ENCODE results near the gene KIAA0319L. TPM values are rescaled to one million over a fixed set of nuclear protein-coding genes. Genes with fewer than 3 reads are reported as not detected.
"Not testable (repeated sequence)": the region's sequence is repeated elsewhere in the genome, so short reads cannot be mapped to it uniquely, and the experiment has no call there.

Gene KIAA0319L
- total RNA-seq = 28.2 TPM

DNA sequence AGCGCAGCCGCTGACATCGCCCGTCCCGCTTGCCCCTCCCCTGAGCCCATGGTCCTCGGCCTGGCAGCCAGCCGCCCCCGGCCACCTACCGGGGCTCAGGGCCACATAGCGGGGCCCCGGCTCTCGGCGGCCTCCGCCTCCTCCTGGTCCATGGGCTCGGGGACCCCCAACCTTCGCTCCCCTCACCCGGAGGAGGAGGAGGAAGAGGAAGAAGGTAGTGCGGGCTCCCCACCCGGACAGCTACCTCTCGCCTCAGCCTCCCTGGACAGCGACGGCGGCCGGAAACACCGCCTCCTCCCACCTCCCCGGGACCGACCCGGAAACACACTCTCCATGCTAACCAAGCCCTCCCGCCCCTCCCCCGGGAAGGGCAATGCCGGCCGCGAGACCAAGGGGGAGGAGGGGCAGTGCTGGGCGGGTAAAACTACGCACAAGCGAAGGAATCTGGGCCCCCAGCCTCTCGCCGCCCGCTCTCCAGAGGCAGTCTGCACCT is at the start of gene KIAA0319L:
Gene KIAA0319L, minus strand, starts transcription at position 286 of the 493 bp plus-strand sequence. CDS start 2,912 bp downstream, outside the sequence.
- ATAC-seq = peak; percentile 69

DNA sequence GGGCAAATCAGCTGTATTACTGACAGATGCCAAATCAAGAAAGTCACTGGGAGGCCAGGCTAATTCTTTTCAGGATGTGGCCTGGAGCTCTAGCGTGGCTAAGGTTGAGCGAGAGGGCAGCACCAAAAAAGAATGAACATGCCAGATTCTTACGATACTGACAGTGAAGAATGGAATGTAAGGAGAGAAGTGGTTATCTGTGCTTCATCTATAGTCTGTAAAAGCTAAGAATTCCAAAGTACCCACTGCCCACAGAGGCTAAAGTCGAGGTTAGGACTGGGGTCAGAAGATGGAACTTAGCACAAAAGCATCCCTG is 48.6 kb upstream of the KIAA0319L start:
- no peak for ATAC-seq

DNA sequence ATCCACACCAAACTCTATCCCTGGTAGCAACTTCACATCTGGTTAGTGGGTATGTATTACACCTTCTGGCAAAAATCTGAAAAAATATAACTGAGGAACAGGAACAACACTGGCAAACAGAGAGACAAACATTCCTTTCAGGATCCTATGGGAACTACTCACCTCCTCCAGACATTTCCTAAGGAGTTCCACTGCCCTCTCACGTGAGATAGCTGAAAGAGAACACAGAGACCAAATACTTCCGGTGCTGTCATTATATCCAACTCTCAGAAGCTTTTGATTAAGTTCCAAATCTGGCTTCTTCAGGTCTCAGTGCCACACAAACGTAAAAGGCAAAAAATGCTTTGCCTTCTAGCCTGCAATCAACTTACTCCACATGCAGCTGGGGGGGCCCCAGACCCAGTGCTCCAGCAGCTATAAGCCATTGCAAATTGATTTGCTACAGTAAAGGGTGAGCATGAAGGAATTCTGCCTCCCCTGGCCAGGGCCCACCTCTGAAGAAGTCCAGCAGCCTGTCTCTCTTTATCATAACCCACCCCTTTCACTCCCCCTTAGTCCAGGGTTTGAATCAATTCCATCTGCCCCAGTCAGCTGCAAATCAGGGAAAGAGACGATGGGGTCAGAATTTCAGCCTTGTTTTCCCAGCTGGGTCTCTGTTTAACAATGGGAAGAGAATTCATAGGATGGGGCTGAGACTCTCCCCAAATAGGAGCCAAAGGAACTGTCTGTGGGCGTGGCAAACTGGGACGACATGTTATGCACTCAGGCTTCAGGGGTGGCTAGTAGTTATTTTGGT is 48.1 kb upstream of the KIAA0319L start:
- no peak for ATAC-seq

DNA sequence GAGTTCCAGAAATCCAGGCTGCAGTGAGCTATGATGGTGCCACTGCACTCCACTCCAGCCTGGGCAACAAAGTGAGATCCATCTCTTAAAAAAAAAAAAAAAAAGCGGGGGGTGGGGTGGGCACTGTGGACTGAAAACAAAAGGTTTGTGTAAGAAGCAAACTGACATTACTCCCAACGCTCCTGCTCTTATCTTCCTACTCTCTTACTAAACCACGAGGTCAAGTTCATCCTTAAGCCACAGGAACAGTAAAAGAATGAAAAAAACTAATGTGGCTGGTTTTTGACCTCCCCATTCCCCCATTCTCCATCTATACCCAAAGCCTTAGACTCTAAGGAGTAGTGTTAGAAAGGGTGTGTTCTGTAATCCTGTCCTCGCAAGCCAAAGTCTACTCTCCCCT is 46.7 kb upstream of the KIAA0319L start:
- no peak for ATAC-seq

DNA sequence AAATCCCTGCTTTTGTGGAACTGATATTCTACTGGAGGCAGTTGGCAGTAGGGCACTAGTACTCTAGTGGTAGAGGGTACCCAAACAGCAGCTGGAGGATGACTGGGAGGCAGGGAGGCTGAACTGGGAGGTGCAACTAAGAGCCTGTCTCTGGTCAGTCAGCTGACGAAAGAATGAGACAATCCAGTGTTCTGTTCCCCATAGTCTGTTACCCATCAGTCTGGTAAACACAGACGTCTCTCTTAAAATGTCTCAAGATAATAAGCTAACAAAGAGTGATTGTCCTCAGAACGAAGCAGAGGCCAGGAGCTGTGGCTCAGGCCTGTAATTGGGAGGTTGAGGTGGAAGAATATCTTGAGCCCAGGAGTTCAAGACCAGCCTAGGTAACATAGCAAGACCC is 46.3 kb upstream of the KIAA0319L start:
- no peak for ATAC-seq

DNA sequence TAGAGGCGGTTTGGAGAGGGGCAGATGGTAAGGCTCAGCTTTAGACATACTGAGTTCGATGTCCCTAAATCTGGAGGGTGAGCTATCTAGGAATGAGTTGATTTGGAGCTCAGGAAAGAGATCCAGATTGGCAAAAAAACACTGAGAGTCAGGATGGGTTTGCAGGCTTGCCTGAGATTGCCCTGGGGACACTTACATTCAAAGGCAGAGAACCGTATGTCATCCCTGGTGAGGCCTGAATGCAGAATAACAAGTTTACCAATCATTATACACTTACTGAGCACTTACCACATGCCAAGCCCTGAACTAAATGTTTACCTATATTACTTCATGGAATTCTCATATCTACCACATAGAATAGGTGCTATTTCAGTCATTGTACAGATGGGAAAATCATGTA is 43.4 kb upstream of the KIAA0319L start:
- no peak for ATAC-seq

DNA sequence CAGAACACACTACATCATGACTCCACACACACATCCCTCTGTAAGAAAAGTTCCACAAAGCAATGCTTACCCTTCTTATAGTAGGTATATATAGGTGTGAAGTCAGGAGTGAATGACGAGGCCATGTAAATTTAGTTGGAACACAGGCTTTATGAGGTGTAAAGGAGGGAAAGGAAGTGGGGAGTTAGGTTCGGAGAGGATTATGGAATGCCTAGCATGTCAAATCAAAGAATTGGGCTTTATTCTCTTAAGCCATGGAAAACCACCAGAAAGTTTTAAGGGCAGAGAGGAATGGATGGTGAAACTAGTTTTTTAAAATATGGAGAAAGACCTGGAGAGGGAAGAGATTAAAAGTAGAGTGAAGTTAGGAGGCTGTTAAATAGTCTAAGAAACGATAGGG is 42.2 kb upstream of the KIAA0319L start:
- ATAC-seq = no peak

DNA sequence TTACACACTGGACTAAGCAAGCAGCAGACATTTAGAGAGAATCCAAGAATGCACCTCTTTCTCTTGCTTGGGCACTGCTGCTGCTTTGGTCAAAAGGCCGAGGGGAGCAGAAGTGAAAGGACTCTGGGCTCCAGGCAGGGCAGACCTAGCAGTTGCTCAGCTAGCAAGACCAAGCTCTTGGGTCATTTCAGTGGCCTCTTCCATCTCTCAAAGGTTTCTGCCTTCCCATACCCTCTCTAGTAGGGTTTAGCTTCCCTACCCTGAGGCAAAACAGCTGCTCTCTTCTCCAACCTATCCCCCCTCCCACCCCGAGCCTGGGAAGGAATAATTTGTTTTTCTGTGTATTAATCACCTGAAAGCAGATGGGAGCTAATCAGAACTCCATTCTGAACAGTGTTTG is 41.7 kb upstream of the KIAA0319L start:
- ATAC-seq = no peak

DNA sequence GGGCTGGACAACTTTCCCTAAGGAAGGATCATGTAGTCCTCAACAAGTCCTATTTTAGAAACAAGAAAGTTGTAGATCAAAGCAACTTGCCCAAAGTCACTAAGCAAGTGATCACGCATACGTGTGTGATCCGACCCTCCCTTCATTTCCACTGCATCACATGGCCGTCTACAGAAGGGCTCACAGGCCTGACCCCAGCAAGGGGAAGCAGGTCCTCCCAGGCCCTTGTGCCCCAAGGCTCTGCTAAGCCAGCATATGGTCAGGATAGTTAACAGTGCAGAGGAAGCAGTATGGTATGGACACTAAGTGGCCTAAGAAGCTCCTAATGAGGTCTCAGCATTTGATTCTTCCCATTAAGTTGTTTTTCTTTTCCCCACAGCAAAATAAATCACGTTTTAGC is 40.7 kb upstream of the KIAA0319L start:
- ATAC-seq = no peak

DNA sequence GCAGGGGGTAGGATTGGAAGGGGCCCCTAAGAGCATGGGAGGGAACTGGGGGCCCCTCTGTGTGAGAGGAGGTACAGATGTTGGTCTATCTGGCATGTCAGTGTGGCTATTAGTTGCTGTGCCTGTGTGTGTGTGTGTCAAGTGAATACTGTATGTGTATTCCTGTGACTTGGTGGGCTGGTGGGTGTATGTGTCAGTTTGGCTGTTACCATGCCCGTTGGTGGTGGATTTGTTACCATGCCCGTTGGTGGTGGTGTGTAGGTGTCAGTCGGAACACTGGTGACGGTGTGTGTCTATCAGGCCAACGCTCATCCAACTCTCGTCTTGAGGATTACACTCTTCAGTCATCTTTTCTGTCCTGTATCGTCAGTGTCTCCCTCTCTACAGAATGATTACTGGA is 38.5 kb upstream of the KIAA0319L start:
- ATAC-seq = no peak

DNA sequence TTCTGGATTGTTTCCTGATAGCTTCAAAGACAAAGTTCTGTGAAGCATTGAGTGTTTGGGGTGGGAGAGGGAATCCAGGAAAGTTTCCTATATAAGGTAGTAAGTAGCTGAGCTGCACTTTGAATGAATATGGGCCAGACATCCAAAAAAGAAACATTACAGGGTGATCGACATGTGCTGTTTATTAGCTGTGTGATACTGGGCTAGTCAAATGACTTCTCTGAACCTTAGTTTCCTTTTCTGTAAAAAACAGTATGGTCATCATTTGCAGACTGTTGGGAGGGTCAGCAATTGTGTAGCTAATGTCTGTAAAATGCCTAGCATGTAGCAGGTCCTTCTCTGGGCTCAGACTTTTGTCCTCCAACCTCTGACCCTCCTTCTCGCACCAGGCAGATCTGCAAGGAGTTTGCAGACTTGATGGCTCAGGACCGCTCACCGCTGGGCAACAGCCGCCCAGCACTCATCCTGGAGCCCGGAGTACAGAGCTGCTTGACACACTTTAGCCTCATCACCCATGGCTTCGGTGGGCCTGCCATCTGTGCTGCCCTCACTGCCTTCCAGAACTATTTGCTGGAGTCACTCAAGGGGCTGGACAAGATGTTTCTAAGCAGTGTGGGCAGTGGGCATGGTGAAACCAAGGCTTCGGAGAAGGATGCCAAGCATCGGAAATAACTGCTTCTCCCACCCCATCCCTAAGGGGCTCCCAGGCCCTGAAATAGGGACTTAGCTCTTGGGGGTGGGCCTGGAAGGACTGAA is 37.0 kb upstream of the KIAA0319L start:
- no peak for ATAC-seq

DNA sequence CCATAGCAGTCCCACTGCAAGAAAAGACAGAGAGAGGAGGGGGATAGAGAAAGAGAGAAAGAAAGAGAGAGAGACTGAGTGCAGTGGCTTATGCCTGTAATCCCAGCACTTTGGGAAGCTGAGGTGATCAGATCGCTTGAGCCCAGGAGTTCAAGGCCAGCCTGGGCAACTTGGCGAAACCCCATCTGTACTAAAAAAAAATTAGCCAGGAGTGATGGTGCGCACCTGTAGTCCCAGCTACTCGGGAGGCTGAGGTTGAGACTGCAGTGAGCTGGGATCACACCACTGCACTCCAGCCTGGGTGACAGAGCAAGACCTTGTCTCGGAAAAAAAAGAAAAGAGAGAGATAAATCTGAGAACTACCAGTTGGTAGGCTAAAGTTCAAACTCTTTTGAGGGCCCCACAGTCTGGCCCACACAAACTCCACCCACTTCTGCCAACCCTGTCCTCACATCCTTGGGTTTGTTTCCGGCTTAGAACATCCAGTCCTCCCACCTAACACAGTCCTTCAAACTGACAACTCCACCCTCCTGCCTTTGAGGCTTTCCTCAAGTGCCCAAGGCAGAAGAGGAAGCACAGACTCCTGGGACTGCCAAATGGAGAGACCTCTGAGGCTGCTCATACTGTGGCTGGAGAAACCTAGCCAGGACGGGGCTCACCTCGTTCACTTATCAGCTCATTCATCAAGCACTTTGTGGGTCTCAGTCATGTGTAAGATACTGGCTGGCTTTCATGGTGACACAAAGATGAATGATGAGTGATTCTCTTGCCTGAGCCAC is 36.0 kb upstream of the KIAA0319L start:
- peak; percentile 22 for ATAC-seq

DNA sequence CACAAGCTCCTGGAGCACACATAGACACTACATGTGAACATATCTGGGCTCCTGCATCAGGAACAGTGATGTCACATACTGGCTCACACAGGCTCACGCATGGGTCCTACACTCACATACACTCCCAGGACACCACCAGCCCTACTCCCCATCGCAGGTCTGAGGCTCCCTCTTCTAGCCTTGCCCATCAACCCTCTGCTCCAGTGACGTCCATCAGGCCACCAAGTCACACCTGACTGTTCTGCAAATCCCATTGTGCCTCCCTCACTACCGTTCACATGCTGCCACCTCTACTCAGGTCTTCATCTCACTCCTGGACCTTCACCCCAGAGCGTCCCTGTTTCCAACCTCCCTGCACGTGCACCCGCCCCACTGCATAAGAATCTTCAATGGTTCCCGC is 34.0 kb upstream of the KIAA0319L start:
- ATAC-seq = no peak

DNA sequence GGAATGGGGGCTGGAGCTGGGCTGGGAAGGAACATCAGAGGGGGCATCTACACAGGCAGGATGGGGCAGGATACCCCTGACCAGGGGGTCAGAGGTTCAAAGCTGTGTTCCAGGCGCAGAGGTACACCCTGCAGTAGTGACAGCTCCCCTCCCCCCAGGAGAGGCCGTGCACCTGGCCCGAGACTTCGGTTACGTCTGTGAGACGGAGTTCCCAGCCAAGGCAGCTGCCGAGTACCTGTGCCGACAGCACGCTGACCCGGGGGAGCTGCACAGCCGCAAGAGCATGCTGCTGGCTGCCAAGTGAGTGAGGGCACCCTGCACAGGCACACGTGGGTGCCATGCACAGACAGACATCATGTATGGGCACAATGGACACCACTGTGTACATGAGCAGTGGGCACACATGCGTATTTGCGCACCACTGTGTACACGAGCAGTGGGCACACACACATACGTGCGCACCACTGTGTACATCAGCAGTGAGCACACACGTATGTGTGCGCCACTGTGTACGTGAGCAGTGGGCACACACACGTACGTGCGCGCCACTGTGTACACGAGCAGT is 33.4 kb upstream of the KIAA0319L start:
- no peak for ATAC-seq

DNA sequence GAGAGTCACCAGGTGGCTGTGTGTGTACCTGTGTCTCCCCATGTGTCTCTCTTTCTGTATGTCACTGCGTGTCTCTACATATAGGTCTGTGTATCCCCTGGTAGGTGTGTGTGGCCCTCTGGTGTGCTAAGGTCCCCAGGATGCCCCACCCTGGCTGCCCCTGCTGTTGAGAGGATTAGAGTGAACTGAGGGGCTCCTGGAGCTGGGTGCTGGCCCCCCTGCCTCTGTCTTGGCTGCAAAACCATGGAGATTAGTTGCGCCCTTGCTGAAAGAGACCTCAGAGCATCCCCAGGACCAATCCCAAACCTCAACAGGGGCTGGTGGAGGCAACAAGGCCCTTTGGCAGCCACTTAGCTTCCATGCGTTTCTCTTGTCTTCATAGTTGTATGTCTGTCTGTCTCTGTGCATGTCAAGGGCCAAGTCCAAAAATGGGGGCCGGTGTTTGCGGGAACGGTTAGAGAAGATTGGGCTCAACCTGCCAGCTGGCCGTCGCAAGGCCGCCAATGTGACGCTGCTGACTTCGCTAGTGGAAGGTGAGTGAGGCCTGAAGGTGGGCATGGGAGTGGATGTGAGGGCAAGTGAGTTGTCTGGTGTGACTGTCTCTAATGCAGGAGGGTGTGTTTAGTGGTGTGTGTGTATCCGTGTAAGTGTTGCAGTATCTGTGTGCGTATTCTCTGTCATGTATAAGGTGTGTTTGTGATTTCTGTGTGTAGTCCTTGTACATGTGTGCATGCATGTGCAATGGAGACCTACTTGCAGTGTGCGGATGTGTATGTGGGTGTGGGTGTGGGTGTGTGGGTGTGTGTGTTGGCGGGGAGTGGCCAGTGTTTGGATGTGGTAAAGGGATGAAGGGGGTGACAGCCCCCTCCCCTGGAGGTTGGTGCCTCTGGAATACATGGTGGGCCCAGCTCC is 32.6 kb upstream of the KIAA0319L start:
- no peak for ATAC-seq

DNA sequence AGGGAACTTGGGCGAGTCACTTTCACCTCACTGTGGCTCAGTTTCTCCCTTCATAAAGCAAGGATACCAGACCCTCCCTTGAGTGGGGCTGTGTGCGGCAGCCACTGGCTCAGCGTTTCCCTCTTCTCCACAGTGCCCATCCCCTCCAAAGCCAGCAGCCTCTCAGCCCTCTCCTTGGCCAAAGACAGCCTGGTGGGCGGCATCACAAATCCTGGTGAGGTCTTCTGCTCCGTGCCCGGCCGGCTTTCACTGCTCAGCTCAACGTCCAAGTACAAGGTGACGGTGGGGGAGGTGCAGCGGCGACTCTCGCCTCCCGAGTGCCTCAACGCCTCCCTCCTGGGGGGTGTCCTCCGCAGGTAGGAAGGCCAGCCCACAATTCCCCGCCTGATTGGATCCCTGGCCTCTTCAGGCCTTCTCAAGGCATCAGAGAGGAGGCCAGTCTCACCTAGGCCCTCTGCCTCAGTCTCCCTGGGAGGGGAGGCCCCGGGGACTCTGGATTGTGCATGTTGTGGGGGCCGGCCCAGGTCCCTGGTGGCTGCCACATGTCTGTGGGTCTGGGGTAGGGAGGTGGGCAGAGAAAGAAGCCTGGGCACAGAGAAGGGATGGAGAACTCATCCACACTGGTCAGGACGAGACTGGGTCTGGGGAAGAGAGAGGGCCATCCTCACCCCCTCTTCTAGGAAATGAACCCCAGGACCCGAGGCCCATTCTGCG is 31.2 kb upstream of the KIAA0319L start:
- no peak for ATAC-seq

DNA sequence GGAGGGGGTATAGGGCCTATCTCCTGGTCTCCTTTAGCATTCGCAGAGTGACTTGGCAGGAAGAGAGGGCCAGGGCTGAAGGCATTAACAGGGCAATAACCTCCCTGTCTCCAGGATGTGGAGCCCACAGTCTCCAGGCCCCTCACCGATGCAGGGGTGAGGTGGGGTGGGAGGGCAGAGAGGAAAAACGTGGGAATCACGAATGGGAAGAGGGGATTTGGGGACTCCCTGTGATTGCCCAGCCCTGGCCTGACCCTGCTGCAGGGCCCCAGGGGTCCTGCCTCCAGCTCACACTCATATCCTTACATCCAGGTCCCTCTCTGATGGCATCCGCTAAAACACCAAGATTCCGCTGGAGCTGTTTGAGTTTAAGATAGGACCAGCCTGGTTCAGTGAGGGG is 30.5 kb upstream of the KIAA0319L start:
- no peak for ATAC-seq

DNA sequence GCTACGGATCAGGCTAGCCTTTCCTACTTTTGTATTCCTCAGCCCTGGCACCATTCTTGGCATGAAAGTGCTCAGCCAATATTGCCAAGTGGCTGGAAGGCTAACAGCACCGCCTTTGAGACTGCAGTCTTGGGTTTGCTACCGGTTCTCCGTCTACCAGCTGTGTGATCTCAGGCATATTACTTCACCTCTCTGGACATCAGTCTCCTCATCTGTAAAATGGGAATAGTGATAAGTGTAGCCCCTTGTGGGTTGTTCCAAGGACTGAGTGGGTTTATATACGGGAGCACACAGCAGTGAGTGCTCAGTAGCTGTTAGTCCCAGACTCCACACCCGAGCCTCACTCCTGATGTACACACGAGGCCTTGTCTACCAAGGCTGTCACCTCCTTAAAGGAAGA is 29.6 kb upstream of the KIAA0319L start:
- no peak for ATAC-seq

DNA sequence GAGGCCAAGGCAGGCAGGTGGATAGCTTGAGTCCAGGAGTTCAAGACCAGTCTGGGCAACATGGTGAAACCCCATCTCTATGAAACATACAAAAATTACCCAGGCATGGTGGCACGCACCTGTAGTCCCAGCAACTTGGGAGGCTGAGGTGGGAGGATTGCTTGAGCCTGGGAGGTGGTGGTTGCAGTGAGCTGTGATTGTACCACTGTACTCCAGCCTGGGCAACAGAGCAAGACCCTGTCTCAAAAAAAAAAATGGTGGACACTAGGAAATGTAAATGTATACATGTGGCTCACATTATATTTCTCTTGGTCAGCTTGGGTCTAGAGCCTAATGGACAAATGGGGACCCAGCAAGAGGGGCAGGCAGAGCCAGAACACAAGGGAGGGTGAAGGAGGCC is 28.6 kb upstream of the KIAA0319L start:
- ATAC-seq = not testable (repeated sequence)

DNA sequence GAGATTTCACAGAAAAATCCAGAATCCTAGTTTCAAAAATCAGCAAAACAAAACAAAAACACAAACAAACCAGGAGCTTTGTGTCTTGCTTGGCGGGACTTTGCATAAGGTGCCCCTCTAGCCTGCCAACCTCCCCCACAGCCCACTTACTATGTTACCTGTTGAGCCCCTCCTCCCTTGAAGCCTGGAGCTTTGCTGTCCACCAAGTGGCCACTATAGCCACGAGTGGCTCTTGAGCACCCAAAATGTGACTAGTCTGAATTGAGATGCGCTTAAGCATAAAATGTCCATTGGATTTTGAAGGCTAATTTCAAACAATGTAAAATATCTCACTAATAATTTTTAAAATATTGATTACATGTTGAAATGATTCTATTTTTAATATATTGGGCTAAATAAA is 28.1 kb upstream of the KIAA0319L start:
- no peak for ATAC-seq

DNA sequence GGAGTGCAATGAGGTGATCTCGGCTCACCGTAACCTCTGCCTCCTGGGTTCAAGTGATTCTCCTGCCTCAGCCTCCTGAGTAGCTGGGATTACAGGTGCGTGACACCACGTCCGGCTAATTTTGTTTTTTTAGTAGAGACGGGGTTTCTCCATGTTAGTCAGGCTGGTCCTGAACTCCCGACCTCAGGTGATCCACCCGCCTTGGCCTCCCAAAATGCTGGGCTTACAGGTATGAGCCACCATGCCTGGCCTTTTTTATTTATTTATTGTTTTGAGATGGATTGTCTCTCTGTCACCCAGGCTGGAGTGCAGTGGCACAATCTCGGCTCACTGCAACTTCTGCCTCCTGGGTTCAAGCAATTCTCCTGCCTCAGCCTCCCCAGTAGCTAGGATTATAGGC is 24.4 kb upstream of the KIAA0319L start:
- ATAC-seq = not testable (repeated sequence)
